Pulmonary artery endothelial cell (primary cell): ENCODE data around the gene KCNH1. TPM values are rescaled to one million over a fixed set of nuclear protein-coding genes. Genes with fewer than 3 reads are reported as not detected.

ENCODE experiments used
- DNase-seq: peaks from one replicate; pipeline ENCODE4 v3.0.0-alpha.2; 2011; ENCODE audit warnings: low read depth, low spot score
- total RNA-seq: library from RNA; depleted of rRNA; stranded (reverse); fragments of >200 nt; gene quantifications from 2 replicates; pipeline ENCODE4 v1.2.3, GENCODE V29; 2014

The KCNH1 gene
- total RNA-seq, 1 donor from 2014 or later, result not detected

GRCh38 chr1:210866532-210866931 is 267.4 kb downstream of the KCNH1 start:
- no peak for DNase-seq

- no peak for DNase-seq
Measured at GRCh38 chr1:210857705-210858104, 276.2 kb downstream of the KCNH1 start.

- DNase-seq, result no peak
Measured at GRCh38 chr1:210857146-210857663, 276.7 kb downstream of the KCNH1 start.

GRCh38 chr1:210855440-210855839 is 278.5 kb downstream of the KCNH1 start:
- DNase-seq, result no peak

- no peak for DNase-seq
Measured at GRCh38 chr1:210853276-210853675, 280.7 kb downstream of the KCNH1 start.

GRCh38 chr1:210850556-210850955 is 283.4 kb downstream of the KCNH1 start:
- DNase-seq, result no peak

- no peak for DNase-seq
Measured at GRCh38 chr1:210848474-210848873, 285.5 kb downstream of the KCNH1 start.

- DNase-seq, result no peak
Measured at GRCh38 chr1:210841926-210842625, 291.9 kb downstream of the KCNH1 start.

GRCh38 chr1:210830034-210831028 is 303.6 kb downstream of the KCNH1 start:
- DNase-seq, result no peak

- DNase-seq, result no peak
Measured at GRCh38 chr1:210828996-210829596, 304.9 kb downstream of the KCNH1 start.

GRCh38 chr1:210827481-210827880 is 306.5 kb downstream of the KCNH1 start:
- no peak for DNase-seq

GRCh38 chr1:210826686-210827085 is 307.3 kb downstream of the KCNH1 start:
- no peak for DNase-seq

- no peak for DNase-seq
Measured at GRCh38 chr1:210822932-210823331, 311.0 kb downstream of the KCNH1 start.

GRCh38 chr1:210822241-210822640 is 311.7 kb downstream of the KCNH1 start:
- DNase-seq, result no peak

- no peak for DNase-seq
Measured at GRCh38 chr1:210821615-210822014, 312.3 kb downstream of the KCNH1 start.

GRCh38 chr1:210819266-210819665 is 314.7 kb downstream of the KCNH1 start:
- DNase-seq, result no peak

GRCh38 chr1:210817385-210818275 is 316.3 kb downstream of the KCNH1 start:
- DNase-seq, result no peak

GRCh38 chr1:210815641-210816550 is 318.1 kb downstream of the KCNH1 start:
- no peak for DNase-seq

GRCh38 chr1:210814382-210815123 is 319.4 kb downstream of the KCNH1 start:
- DNase-seq, result no peak
